Activated T-helper 2 cell treated with anti-CD3 and anti-CD28 coated beads, Interferon-gamma antibody, Interleukin-2, Interleukin-4, amounts not matched to agents 10 μg/mL and 5 μg/mL and 100 μg/mL, durations not matched to agents 14 hours and 24 hours and 36 hours (primary cell): Measurements from ENCODE around the gene BZW1. TPM values are rescaled to one million over a fixed set of nuclear protein-coding genes. Genes with fewer than 3 reads are reported as not detected.

ENCODE experiments used
- DNase-seq: peaks from one replicate; pipeline ENCODE4 v3.0.0; 2021; ENCODE audit warnings: low spot score
- H3K27ac Mint-ChIP-seq: one replicate; pipeline ENCODE4 v1.8.0; 2021; ENCODE audit warnings: mixed read lengths
- H3K27me3 Mint-ChIP-seq: one replicate; pipeline ENCODE4 v1.8.0; 2021; ENCODE audit warnings: low read depth, mixed read lengths
- H3K36me3 Mint-ChIP-seq: one replicate; pipeline ENCODE4 v1.8.0; 2021; ENCODE audit warnings: low read depth, mixed read lengths
- H3K4me1 Mint-ChIP-seq: one replicate; pipeline ENCODE4 v1.8.0; 2021; ENCODE audit warnings: low read depth, mixed read lengths
- H3K4me3 Mint-ChIP-seq: one replicate; pipeline ENCODE4 v1.8.0; 2021; ENCODE audit warnings: low read depth, mild to moderate bottlenecking, moderate library complexity, mixed read lengths
- H3K9me3 Mint-ChIP-seq: one replicate; pipeline ENCODE4 v1.8.0; 2021; ENCODE audit warnings: mixed read lengths
- intact Hi-C: fragments of 100-400 bp; cut with micrococcal nuclease; formaldehyde crosslinking; loops from one replicate; pipeline ENCODE4 v1.15.1; 2023
- total RNA-seq: library from RNA; stranded (reverse); gene quantifications from 2 replicates; pipeline ENCODE4 v1.2.3, GENCODE V29; 2022

Gene BZW1
- total RNA-seq, 1 donor from 2014 or later: 571 TPM

GRCh38 chr2:200873560-200873959 lies 61.9 kb downstream of the BZW1 start:
- no peaks in the 10 kb centered on the region for H3K9me3 Mint-ChIP-seq
- H3K27me3 Mint-ChIP-seq: no peaks in the 10 kb centered on the region
- H3K4me1 Mint-ChIP-seq: peaks cover 14% of the 10 kb centered on the region
- no peak for DNase-seq
- H3K4me3 Mint-ChIP-seq: no peak overlapping the region
- intact Hi-C loops: no loop called here
- peaks cover 70% of the 10 kb centered on the region for H3K36me3 Mint-ChIP-seq
- no peak overlapping the region for H3K27ac Mint-ChIP-seq

Other genes starting within 250 kb of the BZW1 start
- gene AOX1, start 225.9 kb upstream of the BZW1 start, total RNA-seq: not detected in 2 replicates
- gene CLK1, start 52.7 kb downstream of the BZW1 start, total RNA-seq: 114 and 122 TPM in 2 replicates
- 55.4 and 57.8 TPM in 2 replicates for gene PPIL3, start 77.2 kb downstream of the BZW1 start, total RNA-seq
- gene NIF3L1, start 77.5 kb downstream of the BZW1 start, total RNA-seq: 23.9 and 24.8 TPM in 2 replicates
- gene ORC2, start 151.8 kb downstream of the BZW1 start, total RNA-seq: 50.7 and 62.9 TPM in 2 replicates